Skin epidermis (tissue), 12 donors: ENCODE data around the gene MRPL4.
"Not testable (repeated sequence)": the region's sequence is repeated elsewhere in the genome, so short reads cannot be mapped to it uniquely, and the experiment has no call there.

ENCODE experiments used
- H3K27ac ChIP-seq, 21 experiments: fragments of 200-600 bp; sonication (generic) in 11 of 21; one replicate each; pipeline ENCODE4 v1.5.0; 2020; ENCODE audit warnings: mild to moderate bottlenecking in 3 of 21, inconsistent platforms in 2 of 21, moderate library complexity in 2 of 21
- H3K4me3 ChIP-seq, 7 experiments: fragments of 200-600 bp; sonication (generic) in 2 of 7; one replicate each; pipeline ENCODE4 v1.5.0; 2020; ENCODE audit warnings: inconsistent platforms in 2 of 7, mild to moderate bottlenecking in 2 of 7, moderate library complexity in 1 of 7

Gene MRPL4

DNA sequence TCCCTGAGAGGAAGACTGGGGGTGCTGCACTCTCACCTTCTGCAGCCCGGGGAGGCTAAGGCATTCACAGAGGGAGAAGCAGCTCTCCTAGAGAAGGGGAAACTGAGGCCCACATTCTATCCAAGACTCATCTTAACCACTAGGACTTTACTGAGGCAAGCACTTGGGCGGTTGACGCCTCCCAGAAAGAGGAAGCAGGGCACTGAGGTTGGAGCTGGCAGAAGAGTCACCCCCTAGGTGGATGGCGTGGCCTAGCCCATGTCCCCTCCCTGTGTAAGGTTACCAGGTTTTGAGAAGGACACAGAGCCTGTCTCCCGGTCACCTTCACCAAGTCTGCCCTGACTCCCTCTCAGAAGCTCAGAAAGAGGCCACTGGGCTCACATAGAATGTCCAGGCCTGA is 23.6 kb upstream of the MRPL4 start:
- peak overlapping the region in 13 of 21 experiments; percentile 27 to 98 (median 94) for H3K27ac ChIP-seq
- no peak overlapping the region for H3K4me3 ChIP-seq

DNA sequence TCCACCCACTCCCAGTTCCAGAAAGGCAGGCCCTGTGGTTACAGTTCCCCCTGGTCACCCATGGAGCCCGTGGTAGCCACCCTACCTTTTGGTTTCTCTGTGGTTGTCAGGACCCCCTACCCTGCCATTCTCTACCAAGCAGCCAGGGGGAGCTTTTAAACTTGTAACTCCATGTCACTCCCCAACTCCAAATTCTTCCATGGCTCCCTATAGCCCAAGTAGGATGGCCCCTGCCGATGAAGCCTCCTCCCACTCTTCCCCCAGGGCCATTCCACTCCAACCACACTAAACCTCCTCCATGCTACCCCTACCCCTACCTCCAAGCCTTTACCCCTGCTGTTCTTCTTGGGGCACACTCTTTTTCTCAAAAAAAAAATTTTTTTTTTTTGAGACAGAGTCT is 23.1 kb upstream of the MRPL4 start:
- H3K27ac ChIP-seq, result peak overlapping the region in 13 of 21 experiments; percentile 27 to 98 (median 94)
- H3K4me3 ChIP-seq, result no peak overlapping the region

DNA sequence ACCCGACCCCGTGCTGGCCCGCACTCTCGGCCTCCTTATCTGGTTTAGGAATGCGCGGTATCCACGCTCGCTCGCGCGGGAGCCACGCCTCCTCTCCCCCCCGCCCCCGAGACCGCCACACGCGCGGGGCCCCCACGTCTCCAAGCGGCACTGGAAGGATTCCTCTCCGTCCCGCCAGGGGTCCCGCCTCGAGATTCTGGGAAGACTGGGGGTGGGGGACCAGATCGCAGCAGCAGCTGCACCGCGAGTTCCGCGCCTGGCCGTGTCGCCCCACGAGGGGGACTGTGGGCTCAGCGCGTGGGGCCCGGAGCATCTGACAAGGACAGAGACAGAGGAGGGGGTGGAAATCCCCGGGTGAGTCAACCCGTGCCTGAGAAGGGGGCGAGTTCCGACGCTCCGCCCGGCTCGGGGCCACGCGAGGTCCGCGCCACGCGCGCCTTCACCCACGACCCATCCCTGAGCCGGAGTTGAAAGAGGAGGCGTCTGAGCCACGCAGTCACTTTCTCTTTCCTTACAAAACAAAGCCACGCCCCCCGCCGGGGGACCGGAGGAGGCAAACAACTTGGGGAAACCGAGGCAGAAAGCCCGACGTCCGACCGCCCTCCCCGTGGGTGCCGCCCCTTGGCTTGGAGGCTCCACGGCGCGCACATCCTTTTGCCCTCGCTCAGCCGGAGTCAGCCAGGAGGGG is 21.7 kb upstream of the MRPL4 start:
- Histone ChIP-seq H3K4me3 (peak overlapping the region; percentile 67 to 93 (median 79)), H3K27ac (peak overlapping the region; percentile 82 to 98 (median 94))

DNA sequence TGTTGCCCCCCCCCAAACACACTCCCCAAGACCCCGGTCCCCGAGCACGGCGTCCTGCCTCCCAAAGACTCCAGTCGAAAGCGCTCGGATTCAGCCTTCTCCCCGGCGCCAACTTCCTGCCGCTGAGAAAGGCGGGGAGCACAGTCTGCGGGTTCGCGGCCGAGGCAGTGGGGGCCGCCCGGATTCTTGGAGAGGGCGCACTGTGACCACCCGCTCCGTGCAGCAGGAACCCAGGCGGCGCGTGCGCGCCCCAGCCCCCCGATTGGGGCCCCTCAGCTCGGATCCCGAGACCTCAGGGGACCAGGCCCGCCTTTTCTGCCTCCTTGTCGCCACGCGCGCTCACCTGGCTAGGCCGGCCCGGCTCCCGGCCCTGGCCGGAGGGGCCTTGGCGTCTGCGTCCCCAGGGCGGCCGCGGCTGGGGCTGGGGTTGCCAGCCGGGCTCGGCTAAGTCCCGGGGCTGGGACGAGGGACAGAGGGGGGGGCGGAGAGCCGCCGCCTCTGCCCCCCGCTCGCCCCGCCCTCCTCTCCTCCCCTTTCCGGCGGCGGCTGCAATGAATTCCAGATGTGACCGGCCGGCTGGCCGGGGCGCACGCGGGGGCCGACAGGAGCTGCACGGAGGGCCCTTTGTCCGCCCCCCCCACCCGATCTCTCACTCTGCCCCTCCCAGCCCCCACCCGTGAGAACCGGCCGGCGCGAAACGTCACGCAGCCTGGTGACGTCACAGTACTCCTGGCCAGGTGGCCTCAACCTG is 21.0 kb upstream of the MRPL4 start, which contains the start of gene S1PR2:
Gene S1PR2 (minus strand): TSS at position 471 of the 751 bp plus-strand sequence. CDS start 6,426 bp downstream, outside the sequence.
- Histone ChIP-seq H3K4me3 (peak within 1 kb of the TSS; percentile 67 to 93 (median 79)), H3K27ac (peak within 1 kb of the TSS; percentile 82 to 98 (median 94))

DNA sequence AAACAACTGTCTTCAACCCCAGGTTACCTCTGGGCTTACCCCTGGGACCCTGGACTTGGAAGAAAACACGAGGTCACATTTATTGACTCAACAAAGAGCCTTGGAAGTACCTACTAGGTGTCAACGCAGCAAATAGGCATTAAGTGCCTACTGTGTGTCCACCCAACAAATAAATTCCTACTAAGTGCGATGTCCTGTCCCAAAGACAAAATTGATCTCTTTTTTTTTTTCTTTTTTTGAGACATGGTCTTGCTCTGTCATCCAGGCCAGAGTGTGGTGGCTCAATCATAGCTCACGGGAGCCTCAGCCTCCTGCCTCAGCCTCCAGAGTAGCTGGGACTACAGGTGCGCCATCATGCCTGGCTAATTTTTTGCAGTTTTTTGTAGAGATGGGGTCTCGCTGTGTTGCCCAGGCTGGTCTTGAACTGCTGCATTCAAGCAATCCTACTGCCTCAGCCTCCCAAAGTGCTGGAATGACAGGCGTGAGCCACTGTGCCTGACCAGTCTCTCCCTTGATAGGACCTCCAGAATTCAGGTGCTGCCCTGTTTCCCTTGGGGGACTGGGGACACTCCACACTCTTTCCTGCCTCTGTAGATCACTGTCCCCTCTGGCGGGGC is 20.3 kb upstream of the MRPL4 start:
- Histone ChIP-seq H3K27ac (peak overlapping the region in 19 of 21 experiments; percentile 82 to 98 (median 94)), H3K4me3 (peak overlapping the region; percentile 67 to 93 (median 79))

DNA sequence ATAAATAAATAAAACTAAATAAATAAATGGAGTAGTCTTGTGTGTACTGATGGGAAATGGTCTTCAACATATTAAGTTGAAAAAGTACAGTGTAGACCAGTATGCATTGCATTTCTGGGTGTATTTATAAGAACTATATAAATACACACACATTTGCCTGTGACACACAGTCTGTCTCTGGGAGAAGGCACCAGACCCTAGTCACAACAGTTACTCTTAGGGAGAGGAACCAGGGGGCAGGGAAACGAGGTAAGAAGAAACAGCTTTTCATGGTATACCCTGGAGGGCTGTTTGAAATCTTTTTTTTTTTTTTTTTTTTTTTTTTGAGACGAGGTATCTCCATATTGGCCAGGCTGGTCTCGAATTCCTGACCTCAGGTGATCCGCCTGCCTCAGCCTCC is 18.1 kb upstream of the MRPL4 start:
- Histone ChIP-seq H3K4me3 (no peak overlapping the region), H3K27ac (no peak overlapping the region)

DNA sequence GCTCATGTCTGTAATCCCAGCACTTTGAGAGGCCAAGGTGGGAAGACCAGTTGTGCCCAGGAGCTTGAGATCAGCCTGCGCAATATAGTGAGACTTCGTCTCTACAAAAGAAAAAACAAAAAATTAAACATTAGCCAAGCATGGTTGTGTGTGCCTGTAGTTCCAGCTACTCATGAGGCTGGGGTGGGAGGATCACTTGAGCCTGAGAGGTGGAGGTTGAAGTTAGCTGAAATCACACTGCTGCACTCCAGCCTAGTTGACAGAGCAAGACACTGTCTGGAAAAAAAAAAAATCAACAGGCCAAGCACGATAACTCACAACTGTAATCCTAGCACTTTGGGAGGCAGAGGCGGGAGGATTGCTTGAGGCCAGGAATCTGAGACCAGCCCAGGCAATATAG is 17.0 kb upstream of the MRPL4 start:
- Histone ChIP-seq H3K4me3 (no peak overlapping the region), H3K27ac (peak overlapping the region in 3 of 21 experiments; percentile 88 to 93 (median 92))

DNA sequence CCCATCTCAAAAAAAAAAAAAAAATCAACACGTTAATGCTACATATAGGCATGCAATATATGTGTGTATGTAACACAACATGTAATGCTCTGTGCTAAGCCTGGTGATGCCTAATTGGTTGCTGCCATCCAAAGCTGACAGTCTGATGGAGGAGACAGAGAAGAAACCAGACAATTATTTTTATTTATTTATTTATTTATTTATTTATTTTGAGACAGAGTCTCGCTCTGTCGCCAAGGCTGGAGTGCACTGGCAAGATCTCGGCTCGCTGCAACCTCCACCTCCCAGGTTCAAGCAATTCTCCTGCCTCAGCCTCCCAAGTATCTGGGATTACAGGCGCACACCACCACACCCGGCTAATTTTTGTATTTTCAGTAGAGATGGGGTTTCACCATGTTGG is 16.6 kb upstream of the MRPL4 start:
- peak overlapping the region in 16 of 21 experiments; percentile 37 to 93 (median 72) for H3K27ac ChIP-seq

DNA sequence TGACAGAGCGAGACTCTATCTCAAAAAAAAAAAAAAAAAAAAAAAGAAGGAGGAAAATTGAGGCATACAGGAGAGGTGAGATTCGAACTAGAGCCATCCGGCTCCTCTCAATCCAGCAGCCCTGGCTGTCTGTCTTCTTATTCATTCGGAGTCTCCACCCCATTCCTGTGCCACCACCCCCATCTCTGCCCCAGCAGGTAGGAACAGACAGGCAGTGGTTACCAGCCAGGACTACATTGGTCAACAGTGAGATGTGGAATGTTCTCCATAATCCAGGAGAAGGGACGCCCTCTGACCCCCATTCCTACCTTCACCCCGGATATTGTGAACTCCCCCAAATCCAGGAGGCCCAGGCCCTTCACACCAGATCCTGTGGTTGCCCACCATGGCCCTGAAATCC is 14.3 kb upstream of the MRPL4 start:
- H3K4me3 ChIP-seq, result no peak overlapping the region

More for the DNA sequence above, 16.6 kb upstream of the MRPL4 start:
- not testable (repeated sequence) for H3K4me3 ChIP-seq

DNA sequence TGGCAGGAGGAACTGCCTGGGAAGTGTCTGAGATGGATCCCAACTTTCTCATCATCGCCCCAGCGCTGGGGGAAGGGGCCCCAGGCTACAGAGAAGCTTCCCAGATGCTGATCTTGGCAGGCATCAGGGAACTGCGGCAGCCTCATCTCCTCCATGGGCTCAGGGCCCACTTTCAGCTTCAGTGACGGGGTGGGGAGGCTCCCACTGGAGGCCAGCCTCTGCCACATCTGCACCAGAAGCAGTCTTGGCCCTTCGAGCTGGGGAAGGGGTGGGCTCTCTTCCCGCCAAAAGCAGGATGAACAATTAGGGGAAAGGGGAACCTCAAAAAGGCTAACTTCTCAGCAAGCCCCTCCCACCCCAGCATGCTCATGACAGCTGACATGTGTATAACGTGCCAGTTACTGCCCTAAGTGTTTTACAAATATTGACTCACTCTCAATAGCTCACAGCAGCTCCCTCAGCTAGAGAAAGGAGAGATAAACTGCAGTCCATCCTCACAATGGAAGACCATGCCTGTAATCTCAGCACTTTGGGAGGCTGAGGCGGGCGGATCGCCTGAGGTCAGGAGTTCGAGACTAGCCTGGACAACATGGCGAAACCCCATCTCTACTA is 13.7 kb upstream of the MRPL4 start:
- H3K4me3 ChIP-seq, result no peak overlapping the region
- peak overlapping the region in 13 of 21 experiments; percentile 16 to 71 (median 46) for H3K27ac ChIP-seq

More for the DNA sequence above, 14.3 kb upstream of the MRPL4 start:
- H3K27ac ChIP-seq, result peak overlapping the region in 12 of 21 experiments; percentile 21 to 71 (median 47)

DNA sequence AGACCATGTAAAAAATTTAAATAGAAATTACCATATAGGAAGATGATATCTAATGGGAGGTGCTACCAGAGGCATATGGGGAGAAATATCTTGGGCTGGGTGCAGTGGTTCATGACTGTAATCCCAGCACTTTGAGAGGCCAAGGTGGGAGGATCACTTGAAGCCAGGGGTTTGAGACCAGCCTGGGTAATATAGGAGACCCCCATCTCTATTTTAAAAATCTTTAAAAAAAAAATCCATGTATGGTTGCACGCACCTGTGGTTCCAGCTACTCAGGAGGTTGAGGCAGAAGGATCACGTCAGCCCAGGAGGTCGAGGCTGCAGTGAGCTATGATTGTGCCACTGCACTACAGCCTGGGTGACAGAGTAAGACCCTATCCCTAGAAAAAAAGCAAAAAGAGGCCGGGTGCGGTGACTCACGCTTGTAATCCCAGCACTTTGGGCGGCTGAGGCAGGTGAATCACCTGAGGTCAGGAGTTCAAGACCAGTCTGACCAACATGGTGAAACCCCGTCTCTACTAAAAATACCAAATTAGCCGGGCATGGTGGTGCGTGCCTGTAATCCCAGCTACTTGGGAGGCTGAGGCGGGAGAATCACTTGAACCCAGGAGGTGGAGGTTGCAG is 10.1 kb upstream of the MRPL4 start:
- H3K27ac ChIP-seq, H3K4me3 ChIP-seq: not testable (repeated sequence)

DNA sequence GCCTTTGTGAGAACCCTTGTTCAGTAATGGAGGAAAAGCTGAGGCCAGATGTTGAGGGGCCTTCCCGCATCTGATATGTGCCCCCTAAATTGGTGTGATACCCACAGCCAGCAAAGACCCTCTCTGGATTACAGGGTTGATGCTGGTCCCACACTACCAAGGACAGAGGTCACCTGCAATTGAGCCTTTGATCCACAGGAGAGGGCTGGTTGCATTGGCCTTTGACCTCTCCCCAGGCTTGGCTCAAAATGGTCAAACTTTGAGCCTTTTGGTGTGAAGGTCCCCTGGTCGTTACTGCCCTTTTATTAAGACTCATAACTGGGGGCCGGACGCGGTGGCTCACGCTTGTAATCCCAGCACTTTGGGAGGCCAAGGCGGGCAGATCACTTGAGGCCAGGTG is 8.4 kb upstream of the MRPL4 start:
- Histone ChIP-seq H3K4me3 (no peak overlapping the region), H3K27ac (no peak overlapping the region)

DNA sequence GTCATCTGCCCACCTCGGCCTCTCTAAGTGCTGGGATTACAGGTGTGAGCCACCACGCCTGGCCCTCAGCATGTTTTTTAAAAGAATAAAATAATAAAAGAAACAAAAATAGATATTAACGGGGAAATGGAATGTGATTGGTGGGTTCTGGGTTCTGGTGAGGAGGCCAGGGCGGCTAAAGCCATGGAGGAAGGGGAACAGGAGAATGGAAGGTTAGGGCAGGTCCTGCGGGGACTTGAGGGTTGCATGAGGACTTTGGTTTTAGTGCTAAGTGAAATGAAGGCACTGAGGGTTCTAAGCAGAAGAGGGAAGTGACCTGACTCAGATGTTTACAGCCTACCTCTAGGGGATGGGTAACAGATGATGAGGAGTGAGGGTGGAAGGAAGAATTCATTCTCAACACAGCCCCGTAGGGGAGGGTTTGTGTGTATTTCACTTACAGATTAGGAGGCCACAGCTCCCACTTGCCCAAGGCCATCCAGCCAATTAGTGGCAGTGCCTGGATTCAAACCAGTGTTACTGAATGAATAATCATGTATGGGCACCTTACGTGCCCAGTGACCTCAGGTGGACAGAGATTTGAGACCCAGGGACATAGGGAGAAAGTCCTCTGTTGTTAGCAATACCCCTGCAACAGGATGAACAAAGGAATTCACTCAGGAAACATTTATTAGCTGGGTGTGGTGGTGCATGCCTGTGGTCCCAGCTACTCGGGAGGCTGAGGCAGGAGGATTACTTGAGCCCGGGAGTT is 6.7 kb upstream of the MRPL4 start:
- H3K4me3 ChIP-seq, result no peak overlapping the region
- H3K27ac ChIP-seq, result no peak overlapping the region

DNA sequence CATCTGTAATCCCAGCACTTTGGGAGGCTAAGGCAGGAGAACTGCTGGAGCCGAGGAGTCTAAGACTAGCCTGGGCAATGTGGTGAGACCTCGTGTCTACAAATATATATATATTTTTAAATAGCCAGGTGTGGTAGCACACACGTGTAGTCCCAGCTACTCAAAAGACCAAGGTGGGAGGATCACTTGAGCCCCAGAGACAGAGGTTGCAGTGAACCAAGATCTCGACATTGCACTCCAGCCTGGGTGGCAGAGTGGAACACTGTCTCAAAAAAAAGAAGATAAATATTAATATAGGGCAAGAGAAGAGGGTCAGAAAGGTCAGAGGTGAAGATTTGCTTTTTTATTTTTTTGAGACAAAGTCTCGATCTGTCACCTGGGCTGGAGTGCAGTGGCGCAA is 5.5 kb upstream of the MRPL4 start:
- no peak overlapping the region for H3K4me3 ChIP-seq

DNA sequence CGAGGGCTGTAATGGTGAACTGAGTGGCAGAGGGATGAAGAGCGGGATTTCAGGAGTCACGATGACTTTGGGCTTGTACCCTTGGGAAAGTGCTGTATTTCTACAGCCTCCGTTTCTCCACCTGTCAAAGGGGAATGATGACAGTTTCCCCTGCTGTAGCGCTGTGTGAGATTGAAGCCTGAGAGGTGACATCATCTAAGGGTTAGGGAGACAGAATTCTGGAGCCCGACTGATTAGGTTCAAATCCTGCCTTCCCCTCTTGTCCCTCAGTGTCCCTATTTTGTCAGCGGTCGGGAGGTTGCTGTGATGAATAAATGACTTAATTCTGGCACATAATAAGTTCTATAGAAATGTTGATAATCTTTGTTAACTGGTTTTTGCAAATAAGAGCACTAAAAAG is 693 bp downstream of the MRPL4 start:
- peak overlapping the region; percentile 55 to 96 (median 78) for H3K4me3 ChIP-seq
- peak overlapping the region; percentile 35 to 91 (median 87) for H3K27ac ChIP-seq

More for the DNA sequence above, 5.5 kb upstream of the MRPL4 start:
- H3K27ac ChIP-seq, result no peak overlapping the region

DNA sequence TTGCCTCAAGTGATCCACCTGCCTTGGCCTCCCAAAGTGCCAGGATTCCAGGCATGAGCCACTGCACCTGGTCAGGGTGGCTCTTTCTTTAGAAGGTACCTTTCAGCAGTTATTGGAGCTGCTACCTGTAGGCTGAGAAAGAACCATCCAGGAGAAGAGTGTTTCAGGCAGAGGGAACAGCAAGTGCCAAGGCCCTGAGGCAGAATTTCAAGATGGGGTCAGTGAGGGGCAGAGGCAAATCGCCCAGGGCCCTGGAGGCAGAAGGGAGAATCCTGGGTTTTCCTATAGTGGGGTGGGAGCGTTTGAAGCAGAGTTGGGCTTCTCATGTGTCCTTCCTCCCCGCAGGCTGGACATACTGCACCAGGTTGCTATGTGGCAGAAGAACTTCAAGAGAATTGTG is 2.2 kb downstream of the MRPL4 start:
- H3K4me3 ChIP-seq, result no peak overlapping the region
- H3K27ac ChIP-seq, result no peak overlapping the region

DNA sequence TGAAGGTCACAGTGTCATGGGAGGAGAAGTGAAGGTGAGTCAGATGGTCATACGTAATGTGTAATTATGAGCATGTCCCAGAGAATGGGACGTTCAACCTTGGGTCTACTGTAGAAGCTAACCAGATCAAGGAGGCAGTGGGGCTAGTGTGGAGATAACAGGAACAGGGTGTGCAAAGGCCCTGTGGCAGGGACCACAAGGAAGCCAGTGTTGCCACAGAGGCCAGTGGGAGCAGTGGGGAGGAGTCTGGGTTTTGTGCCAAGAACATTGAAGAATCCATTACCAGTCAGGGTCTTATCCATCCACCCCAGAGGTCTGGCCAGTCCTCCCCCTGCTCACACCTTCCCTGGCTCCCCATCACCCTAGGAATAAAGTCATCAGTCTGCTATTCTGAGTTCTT is 3.3 kb downstream of the MRPL4 start:
- Histone ChIP-seq H3K27ac (no peak overlapping the region), H3K4me3 (no peak overlapping the region)

DNA sequence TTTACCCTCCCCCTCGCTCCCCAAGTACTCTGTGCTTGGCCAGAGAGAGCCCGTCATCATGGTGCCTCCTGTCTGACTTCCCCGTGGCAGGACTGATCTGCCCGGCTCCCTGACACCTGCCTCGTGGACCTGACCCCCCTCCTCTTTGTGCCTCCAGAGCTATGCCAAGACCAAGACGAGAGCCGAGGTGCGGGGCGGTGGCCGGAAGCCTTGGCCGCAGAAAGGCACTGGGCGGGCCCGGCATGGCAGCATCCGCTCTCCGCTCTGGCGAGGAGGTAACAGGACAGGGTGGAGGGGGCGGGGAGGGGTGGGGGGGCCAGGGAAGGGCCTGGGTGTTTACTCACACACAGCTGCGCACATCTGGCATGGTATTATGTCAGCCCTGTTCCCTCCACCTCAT is 4.5 kb downstream of the MRPL4 start:
- Histone ChIP-seq H3K27ac (no peak overlapping the region), H3K4me3 (no peak overlapping the region)
